SHP77 (cell line): Measurements from ENCODE around the gene PDLIM7.

Source experiments
- DNase-seq, 2 experiments: peaks; one replicate each; lab custom pipeline; 2025; lab: John Stamatoyannopoulos, UW

PDLIM7 gene

DNA sequence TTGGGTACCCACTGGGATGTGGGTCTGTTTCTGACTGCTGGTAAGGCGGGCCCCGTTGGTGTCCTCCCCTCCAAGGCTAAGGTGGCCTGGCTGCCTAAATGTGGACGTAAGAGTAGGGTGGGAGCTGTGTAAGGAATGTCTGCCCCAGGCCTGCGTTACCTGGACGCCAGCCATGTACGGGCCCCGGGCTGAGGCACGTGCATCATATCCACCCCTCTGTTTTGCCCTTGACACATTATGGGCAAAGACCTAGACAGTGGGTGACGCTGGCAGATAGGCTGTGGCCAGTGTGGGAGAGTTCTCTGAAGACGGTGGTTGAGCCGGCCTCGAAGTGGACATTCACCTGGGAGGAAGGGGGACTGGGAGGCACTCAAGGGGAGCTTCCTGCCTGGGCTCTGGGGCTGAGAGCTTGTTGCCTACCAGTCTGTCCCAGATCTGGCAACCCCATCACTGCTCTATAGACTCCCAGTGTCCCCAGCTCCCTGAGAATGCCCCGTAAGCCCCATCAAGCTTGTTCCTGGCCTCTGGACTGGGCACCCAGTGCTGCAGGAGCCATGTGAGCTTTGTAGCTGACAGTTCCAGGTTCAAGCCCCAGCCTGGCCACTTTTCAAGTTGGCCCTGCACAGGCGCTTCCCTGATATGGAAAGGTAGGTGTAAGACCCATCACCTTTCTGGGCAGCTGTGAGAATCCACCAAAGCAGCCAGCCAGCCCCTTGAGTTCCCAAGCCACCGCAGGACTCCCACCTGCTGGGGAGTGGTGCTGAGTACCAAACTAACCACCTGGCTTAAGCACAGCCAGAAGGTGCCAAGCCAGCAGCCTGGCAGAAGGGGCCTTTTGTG, 54.0 kb downstream of the PDLIM7 start:
- no peak for DNase-seq

- DNase-seq, result no peak
These were observed 55.2 kb downstream of the PDLIM7 start for GRCh38 chr5:177442066-177442826.

- no peak for DNase-seq
These were observed 56.2 kb downstream of the PDLIM7 start for GRCh38 chr5:177440990-177441780.

DNA sequence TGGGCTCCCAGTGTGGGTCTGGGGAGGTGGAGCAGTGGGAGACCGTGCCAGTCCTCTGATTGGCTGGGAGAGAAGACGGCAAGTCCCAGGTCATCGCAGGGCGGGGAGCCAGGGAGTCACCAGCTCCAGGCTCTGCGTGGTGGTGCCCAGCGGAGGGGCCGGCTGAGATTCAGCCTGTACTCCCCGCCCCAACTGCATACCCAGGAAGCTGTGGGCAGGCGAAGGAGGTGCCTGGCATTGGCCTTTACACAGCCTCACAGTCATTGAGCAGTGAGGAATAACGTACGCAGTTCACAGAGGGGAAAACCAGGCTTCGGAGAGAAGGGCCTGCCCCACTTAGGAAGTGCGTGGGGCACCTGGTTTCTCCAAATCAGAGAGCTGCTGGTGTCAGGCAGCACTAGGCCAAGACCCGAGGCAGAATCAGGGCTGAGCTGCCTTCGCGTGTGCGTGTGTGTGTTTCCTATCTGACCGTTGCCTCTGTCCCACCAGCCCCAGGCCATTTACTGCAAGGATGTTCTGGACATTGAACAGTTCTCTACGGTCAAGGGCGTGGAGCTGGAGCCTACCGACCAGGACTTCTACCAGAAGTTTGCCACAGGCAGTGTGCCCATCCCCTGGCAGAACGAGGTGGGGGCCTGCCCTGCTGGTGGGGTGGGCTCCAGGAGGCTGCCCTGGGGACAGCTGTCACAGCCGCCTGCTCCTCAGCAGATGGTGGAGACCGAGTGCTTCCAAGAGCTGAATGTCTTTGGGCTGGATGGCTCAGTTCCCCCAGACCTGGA, 57.0 kb downstream of the PDLIM7 start:
- no peak for DNase-seq

GRCh38 chr5:177439518-177440053, 57.8 kb downstream of the PDLIM7 start:
- no peak for DNase-seq

GRCh38 chr5:177438468-177438867, 58.9 kb downstream of the PDLIM7 start:
- DNase-seq, result no peak

DNA sequence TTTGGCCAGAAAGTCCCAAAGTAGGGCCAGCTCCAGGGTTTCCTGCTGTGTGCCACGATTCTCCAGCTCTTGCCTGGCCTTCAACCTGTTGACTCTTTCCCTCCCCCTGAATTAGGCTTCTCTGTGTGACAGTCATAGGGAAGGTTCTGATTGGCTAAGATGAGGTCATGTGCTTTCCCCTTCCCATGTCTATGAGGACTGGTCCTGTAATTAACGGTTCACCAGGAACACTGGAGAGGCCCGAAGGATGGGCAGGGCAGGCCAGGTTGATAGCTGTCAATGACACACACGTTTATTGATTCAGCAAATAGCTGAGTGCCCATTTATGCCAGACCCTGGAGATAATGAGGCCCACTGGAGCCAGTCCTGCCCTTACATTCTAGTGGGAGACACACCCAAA, 59.8 kb downstream of the PDLIM7 start:
- DNase-seq, result no peak

DNA sequence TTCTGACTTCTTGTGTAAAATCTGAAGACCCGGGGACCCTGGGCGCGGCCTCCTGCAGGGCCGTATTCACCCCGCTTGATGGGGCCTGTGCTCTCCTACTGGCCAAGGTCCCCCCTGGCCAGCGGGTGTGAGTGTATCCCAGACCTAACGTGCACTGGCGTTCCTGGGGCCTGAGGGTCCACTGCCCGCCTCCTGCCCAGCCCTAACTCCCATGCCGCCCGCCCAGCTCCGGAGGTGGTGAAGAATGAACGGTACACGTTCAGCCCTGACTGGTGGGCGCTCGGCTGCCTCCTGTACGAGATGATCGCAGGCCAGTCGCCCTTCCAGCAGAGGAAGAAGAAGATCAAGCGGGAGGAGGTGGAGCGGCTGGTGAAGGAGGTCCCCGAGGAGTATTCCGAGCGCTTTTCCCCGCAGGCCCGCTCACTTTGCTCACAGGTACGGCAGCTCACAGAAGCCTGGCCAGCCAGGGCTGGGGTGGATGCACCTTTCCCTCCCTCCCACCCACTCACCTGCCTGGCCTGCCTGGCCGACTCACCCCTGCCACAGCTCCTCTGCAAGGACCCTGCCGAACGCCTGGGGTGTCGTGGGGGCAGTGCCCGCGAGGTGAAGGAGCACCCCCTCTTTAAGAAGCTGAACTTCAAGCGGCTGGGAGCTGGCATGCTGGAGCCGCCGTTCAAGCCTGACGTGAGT, 61.4 kb downstream of the PDLIM7 start:
- no peak for DNase-seq

DNA sequence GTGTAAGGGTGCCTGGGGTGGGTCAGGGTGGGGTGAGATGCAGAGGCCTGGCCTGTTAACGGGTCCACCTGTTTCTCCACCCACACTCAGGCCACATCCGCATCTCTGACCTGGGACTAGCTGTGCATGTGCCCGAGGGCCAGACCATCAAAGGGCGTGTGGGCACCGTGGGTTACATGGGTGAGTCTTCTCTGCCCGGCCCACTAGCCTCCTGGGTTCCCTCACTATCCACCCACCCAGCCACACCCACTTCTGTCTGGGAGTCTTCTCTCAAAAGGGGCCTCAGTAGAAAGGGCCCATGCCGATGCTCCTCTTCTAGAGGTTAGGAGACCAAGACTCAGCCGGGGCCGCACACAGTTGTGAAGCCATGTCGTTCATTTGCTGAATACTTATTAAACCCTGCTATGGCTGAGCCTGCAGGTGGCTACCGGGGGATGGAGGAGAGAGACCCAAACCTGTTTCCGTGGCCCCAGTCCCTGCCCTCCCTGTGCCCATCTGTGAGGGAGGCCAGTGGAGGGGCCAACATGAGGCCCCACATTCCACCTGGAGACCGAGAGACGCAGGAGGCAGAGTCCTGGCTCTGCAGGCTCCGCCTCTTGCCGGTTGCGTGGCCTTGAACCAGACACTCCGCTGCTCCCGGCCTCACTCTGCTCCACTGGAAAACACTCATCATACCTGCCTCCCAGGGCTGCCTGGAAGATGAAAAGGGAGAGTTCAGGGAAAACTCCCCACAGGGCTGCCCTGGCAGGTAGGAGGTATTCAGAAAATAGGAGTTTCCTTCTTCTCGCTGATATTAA, 62.3 kb downstream of the PDLIM7 start:
- DNase-seq, result no peak

- no peak for DNase-seq
These were observed 63.0 kb downstream of the PDLIM7 start for GRCh38 chr5:177434437-177434836.

DNA sequence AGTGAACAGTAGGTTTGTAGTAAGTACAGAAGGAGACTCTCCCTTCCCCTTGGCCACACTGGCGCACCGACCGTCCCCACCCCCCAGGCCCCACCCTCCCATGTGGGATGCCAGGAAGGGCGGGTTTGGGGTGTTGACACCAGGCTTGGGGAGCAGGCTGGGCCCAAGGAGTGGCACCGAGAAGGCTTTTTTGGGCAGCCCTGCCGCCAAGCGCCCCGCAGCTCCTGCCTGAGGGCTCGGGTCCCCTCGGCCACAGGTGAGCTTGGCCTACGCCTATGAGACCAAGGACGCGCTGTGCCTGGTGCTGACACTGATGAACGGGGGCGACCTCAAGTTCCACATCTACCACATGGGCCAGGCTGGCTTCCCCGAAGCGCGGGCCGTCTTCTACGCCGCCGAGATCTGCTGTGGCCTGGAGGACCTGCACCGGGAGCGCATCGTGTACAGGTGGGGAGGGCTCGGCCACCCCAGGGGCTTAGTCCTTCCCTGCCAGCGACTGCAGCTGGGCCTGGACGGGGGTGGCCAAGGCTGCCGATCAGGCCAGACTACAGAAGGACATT, 63.7 kb downstream of the PDLIM7 start:
- no peak for DNase-seq
